Measurements from ENCODE around the gene PDIA6. TPM values are rescaled to one million over a fixed set of nuclear protein-coding genes. Genes with fewer than 3 reads are reported as not detected.

PDIA6 gene
- total and polyA plus RNA-seq, 10 of the 15 experiments (the other 5 are each of a cell fraction or from before 2014, with no cell fraction given), result 148 to 526 (median 209) TPM

GRCh38 chr2:10787176-10787968 is 25.2 kb downstream of the PDIA6 start:
- ChIA-PET SMC1A (ENCODE audit: uncharacterized antibody, unreplicated experiment) (no interaction called here), POLR2A (no interaction called here), CTCF (interaction anchor here (1.1 kb wide), 1 partner anchor 13 kb away, joined by 3 read pairs; no protein-coding TSS in a partner anchor), RAD21 (ENCODE audit: unreplicated experiment) (no interaction called here)
- H3K36me3 ChIP-seq (ENCODE audit: control insufficient read depth in 2 of 2, insufficient read depth in 2 of 2, low read length in 1 of 2), result peaks cover 21 to 68% of the 10 kb centered on the region in 2 experiments
- H3K9me3 ChIP-seq (replicated peaks; ENCODE audit: control insufficient read depth, insufficient read depth, low read length), result no peaks in the 10 kb centered on the region
- WGBS (ENCODE audit: insufficient coverage, insufficient replicate concordance, low lambda C conversion rate, missing lambda C conversion rate), result 93% methylated on average over 20 of the region's 20 CpGs
- no peak overlapping the region for H3K4me3 ChIP-seq
- TF ChIP-seq RAD21 (IDR thresholded peaks at IDR 0.05; ENCODE audit: insufficient read depth, low read depth, low read length) (peak; percentile 59), CTCF (IDR thresholded peaks at IDR 0.05 in 2 of 3, conservative IDR thresholded peaks at IDR 0.05 in 1 of 3; ENCODE audit: control insufficient read depth in 2 of 3, extremely low read depth in 1 of 3, insufficient read depth in 1 of 3, low read depth in 3 of 3, low read length in 3 of 3) (peak; percentile 32 to 50 (median 45)), GATAD2B (conservative IDR thresholded peaks at IDR 0.05; ENCODE audit: low read depth) (no peak)
- intact Hi-C loops (cut with micrococcal nuclease; ENCODE audit: unreplicated experiment), result loop anchor here (2.0 kb wide), 1 partner anchor 43 kb away; no protein-coding TSS in a partner anchor
- no peaks in the 10 kb centered on the region for H3K27me3 ChIP-seq (replicated peaks in 1 of 2; ENCODE audit: control insufficient read depth in 2 of 2, insufficient read depth in 2 of 2, low read length in 1 of 2)
- H3K79me2 ChIP-seq (ENCODE audit: control insufficient read depth, insufficient read depth, low read length), result no peaks in the 10 kb centered on the region
- in situ Hi-C loops (cut with MboI), result no loop called here
- DNase-seq (ENCODE audit: low read depth, low spot score), result no peak
- H3K4me1 ChIP-seq (ENCODE audit: control insufficient read depth, insufficient read depth, low read length), result peaks cover 12% of the 10 kb centered on the region
- no peak overlapping the region for H3K27ac ChIP-seq (ENCODE audit: control insufficient read depth, insufficient read depth)
- no peak overlapping the region for H3K9ac ChIP-seq (ENCODE audit: control insufficient read depth, insufficient read depth, low read length)
- no peak for FAIRE-seq
- BruUV-seq (replicated peaks), result no TSS peak
- no peak overlapping the region for H2AFZ ChIP-seq (ENCODE audit: control insufficient read depth, low read depth, low read length)
- ATAC-seq, result no peak
- H4K20me1 ChIP-seq (ENCODE audit: control insufficient read depth, insufficient read depth), result no peaks in the 10 kb centered on the region
- H3K4me2 ChIP-seq (ENCODE audit: control insufficient read depth, insufficient read depth), result no peak overlapping the region

Data from GM12878 (cell line).